ENCODE measurements around the gene IL9. TPM values are rescaled to one million over a fixed set of nuclear protein-coding genes. Genes with fewer than 3 reads are reported as not detected.
A peak's percentile ranks its signal among the peaks of the same experiment; 100 is the strongest.

Gene IL9
- total and polyA plus RNA-seq, 2 donors (not counting 1 experiment from before 2014, with no cell fraction given), result not detected

DNA sequence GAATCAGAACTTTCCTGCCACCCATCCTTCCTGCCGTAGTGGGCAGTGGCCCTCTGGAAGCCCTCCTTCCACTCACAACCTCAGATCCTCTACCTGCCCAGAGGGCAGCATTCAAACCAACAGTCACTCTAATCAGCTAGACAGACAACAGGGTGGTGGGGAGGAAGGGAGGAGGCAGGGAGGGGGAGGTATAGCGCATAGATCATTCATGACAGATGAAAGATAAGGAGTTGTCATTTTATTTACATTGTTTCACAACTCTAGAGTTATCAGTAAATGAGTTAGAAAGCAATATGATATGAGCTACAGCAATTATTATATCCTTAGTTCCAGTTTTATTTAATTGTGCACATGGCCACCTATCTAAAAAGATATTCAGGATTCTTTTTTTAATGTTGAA, 852 bp downstream of the IL9 start:
- Histone ChIP-seq H3K4me3 (replicated peaks in 1 of 4; ENCODE audit: control extremely low read depth in 1 of 4, insufficient read depth in 1 of 4, low read depth in 3 of 4, low read length in 4 of 4) (no peak overlapping the region), H4K20me1 (ENCODE audit: control insufficient read depth, extremely low read depth, insufficient read depth, low read length) (no peaks in the 10 kb centered on the region), H3K4me1 (ENCODE audit: control insufficient read depth, extremely low read depth, insufficient read depth, low read length) (no peaks in the 10 kb centered on the region), H3K9ac (ENCODE audit: insufficient read depth, low read length) (no peak overlapping the region), H3K27me3 (ENCODE audit: control insufficient read depth, insufficient read depth, low read length) (peaks cover 7% of the 10 kb centered on the region), H3K36me3 (ENCODE audit: control insufficient read depth, insufficient read depth, low read length) (no peaks in the 10 kb centered on the region), H2AFZ (ENCODE audit: low read length) (no peak overlapping the region), H3K9me3 (ENCODE audit: control insufficient read depth, insufficient read depth, low read depth, low read length) (no peaks in the 10 kb centered on the region), H3K27ac (ENCODE audit: insufficient read depth, low read length) (no peak overlapping the region), H3K4me2 (ENCODE audit: extremely low read depth, insufficient read depth, low read length) (no peak overlapping the region), H3K79me2 (ENCODE audit: control insufficient read depth, insufficient read depth, low read length) (no peaks in the 10 kb centered on the region)
- no peak for DNase-seq (ENCODE audit: low read depth in 2 of 2)
- no peak for TF ChIP-seq EZH2 (IDR thresholded peaks at IDR 0.05; ENCODE audit: low read length, missing control alignments)
- TF ChIP-seq, protein P1, sequence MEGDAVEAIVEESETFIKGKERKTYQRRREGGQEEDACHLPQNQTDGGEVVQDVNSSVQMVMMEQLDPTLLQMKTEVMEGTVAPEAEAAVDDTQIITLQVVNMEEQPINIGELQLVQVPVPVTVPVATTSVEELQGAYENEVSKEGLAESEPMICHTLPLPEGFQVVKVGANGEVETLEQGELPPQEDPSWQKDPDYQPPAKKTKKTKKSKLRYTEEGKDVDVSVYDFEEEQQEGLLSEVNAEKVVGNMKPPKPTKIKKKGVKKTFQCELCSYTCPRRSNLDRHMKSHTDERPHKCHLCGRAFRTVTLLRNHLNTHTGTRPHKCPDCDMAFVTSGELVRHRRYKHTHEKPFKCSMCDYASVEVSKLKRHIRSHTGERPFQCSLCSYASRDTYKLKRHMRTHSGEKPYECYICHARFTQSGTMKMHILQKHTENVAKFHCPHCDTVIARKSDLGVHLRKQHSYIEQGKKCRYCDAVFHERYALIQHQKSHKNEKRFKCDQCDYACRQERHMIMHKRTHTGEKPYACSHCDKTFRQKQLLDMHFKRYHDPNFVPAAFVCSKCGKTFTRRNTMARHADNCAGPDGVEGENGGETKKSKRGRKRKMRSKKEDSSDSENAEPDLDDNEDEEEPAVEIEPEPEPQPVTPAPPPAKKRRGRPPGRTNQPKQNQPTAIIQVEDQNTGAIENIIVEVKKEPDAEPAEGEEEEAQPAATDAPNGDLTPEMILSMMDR (conservative IDR thresholded peaks at IDR 0.05 in 1 of 2, IDR thresholded peaks at IDR 0.05 in 1 of 2; ENCODE audit: low read depth in 1 of 2, low read length in 2 of 2), result no peak

DNA sequence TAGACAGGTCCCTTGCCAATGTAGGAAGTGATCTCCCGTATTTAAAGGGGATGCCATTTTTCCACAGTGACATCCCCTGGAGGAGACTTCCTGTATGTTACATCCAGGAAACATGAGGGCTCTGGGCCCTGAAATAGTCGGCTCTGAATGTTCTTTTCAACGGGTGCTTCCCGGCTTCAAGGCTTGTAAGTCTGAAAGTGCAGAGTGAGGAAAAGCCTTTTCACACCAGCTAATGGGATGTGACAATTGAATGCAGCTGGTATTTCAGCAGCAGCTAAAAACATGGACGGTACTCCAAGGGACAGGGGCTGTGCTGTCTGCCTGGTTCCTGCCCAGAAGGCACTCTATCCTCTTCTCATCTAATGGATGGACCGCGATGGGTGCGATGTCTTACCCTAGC, 1.4 kb downstream of the IL9 start:
- Histone ChIP-seq H3K9me3 (ENCODE audit: control insufficient read depth, insufficient read depth, low read depth, low read length) (no peaks in the 10 kb centered on the region), H3K79me2 (ENCODE audit: control insufficient read depth, insufficient read depth, low read length) (no peaks in the 10 kb centered on the region), H3K4me1 (ENCODE audit: control insufficient read depth, extremely low read depth, insufficient read depth, low read length) (no peaks in the 10 kb centered on the region), H4K20me1 (ENCODE audit: control insufficient read depth, extremely low read depth, insufficient read depth, low read length) (no peaks in the 10 kb centered on the region), H3K27me3 (ENCODE audit: control insufficient read depth, insufficient read depth, low read length) (peaks cover 7% of the 10 kb centered on the region), H3K4me2 (ENCODE audit: extremely low read depth, insufficient read depth, low read length) (no peak overlapping the region), H3K27ac (ENCODE audit: insufficient read depth, low read length) (no peak overlapping the region), H3K36me3 (ENCODE audit: control insufficient read depth, insufficient read depth, low read length) (no peaks in the 10 kb centered on the region), H2AFZ (ENCODE audit: low read length) (no peak overlapping the region), H3K9ac (ENCODE audit: insufficient read depth, low read length) (no peak overlapping the region), H3K4me3 (replicated peaks in 1 of 4; ENCODE audit: control extremely low read depth in 1 of 4, insufficient read depth in 1 of 4, low read depth in 3 of 4, low read length in 4 of 4) (no peak overlapping the region)
- TF ChIP-seq, protein P1 (conservative IDR thresholded peaks at IDR 0.05 in 1 of 2, IDR thresholded peaks at IDR 0.05 in 1 of 2; ENCODE audit: low read depth in 1 of 2, low read length in 2 of 2), result no peak
- TF ChIP-seq EZH2 (IDR thresholded peaks at IDR 0.05; ENCODE audit: low read length, missing control alignments), result no peak
- DNase-seq (ENCODE audit: low read depth in 2 of 2), result no peak

DNA sequence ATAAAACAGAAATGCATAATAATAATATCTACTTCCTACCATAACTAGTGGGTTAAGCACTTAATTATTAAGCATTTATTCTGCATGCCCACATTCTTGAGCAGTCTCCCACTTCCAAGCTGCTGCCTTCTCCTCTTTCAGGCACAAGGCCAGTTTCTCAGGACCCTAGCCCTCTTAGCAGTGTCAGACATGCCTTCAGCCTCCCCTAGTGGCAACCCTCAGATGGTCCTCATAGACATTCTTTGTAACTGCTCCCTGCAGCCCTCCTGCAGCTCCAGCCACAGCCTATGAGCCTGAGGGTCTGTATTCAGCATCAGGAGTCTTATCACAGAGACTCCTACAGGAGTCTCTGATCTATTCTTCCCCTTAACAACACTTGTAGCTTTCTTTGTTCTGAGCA, 3.9 kb downstream of the IL9 start:
- H2AFZ ChIP-seq (ENCODE audit: low read length), result no peak overlapping the region
- H3K79me2 ChIP-seq (ENCODE audit: control insufficient read depth, insufficient read depth, low read length), result no peaks in the 10 kb centered on the region
- no peaks in the 10 kb centered on the region for H3K4me1 ChIP-seq (ENCODE audit: control insufficient read depth, extremely low read depth, insufficient read depth, low read length)

More for the DNA sequence above, 3.9 kb downstream of the IL9 start:
- H3K9me3 ChIP-seq (ENCODE audit: control insufficient read depth, insufficient read depth, low read depth, low read length), result no peaks in the 10 kb centered on the region
- no peaks in the 10 kb centered on the region for H3K36me3 ChIP-seq (ENCODE audit: control insufficient read depth, insufficient read depth, low read length)
- H4K20me1 ChIP-seq (ENCODE audit: control insufficient read depth, extremely low read depth, insufficient read depth, low read length), result no peaks in the 10 kb centered on the region
- H3K27ac ChIP-seq (ENCODE audit: insufficient read depth, low read length), result no peak overlapping the region
- H3K4me3 ChIP-seq (replicated peaks in 1 of 4; ENCODE audit: control extremely low read depth in 1 of 4, insufficient read depth in 1 of 4, low read depth in 3 of 4, low read length in 4 of 4), result no peak overlapping the region
- no peak for TF ChIP-seq EZH2 (IDR thresholded peaks at IDR 0.05; ENCODE audit: low read length, missing control alignments)
- TF ChIP-seq, protein P1 (conservative IDR thresholded peaks at IDR 0.05 in 1 of 2, IDR thresholded peaks at IDR 0.05 in 1 of 2; ENCODE audit: low read depth in 1 of 2, low read length in 2 of 2), result peak in 1 of 2 donors; percentile 19
- no peak for DNase-seq (ENCODE audit: low read depth in 2 of 2)
- H3K27me3 ChIP-seq (ENCODE audit: control insufficient read depth, insufficient read depth, low read length), result no peaks in the 10 kb centered on the region
- H3K4me2 ChIP-seq (ENCODE audit: extremely low read depth, insufficient read depth, low read length), result no peak overlapping the region
- H3K9ac ChIP-seq (ENCODE audit: insufficient read depth, low read length), result no peak overlapping the region

Data from fibroblast of lung (primary cell).